ENCODE results near the gene PBX1. TPM values are rescaled to one million over a fixed set of nuclear protein-coding genes. Genes with fewer than 3 reads are reported as not detected.

The PBX1 gene
- total and polyA plus RNA-seq, 2 experiments from 2014 or later = 40.0 to 104 TPM

- Mint-ChIP-seq H3K27ac (no peak overlapping the region), H3K9me3 (no peaks in the 10 kb centered on the region), H3K36me3 (ENCODE audit: low read depth) (no peaks in the 10 kb centered on the region; the same call in 2 of the 3 replicates), H3K4me1 (peaks cover 47% of the 10 kb centered on the region), H3K27me3 (ENCODE audit: insufficient read depth, low read depth, poor library complexity) (peaks cover 9% of the 10 kb centered on the region), H3K4me3 (no peak overlapping the region)
- Histone ChIP-seq H2AFZ (no peak overlapping the region), H3K4me2 (no peak overlapping the region), H3K79me2 (replicated peaks; ENCODE audit: insufficient read depth) (peaks cover 100% of the 10 kb centered on the region), H3K4me3 (no peak overlapping the region), H3K27me3 (ENCODE audit: insufficient read depth) (no peaks in the 10 kb centered on the region), H3K4me1 (ENCODE audit: insufficient read depth) (peaks cover 47% of the 10 kb centered on the region), H3K27ac (ENCODE audit: low read depth) (no peak overlapping the region), H3K36me3 (ENCODE audit: insufficient read depth) (no peaks in the 10 kb centered on the region), H3F3A (replicated peaks; ENCODE audit: low read depth) (no peaks in the 10 kb centered on the region), H4K20me1 (replicated peaks; ENCODE audit: insufficient read depth) (peaks cover 16% of the 10 kb centered on the region), H3K9me2 (ENCODE audit: insufficient read depth) (no peaks in the 10 kb centered on the region)
- DNase-seq (ENCODE audit: low spot score) (no peak), ATAC-seq (peak; percentile 22; the same call in 2 of the 3 replicates)
- TF ChIP-seq ZNF331 (CRISPR knock-in tag; IDR thresholded peaks at IDR 0.05; ENCODE audit: low read depth) = no peak
- TF ChIP-seq CREB1 (CRISPR knock-in tag; IDR thresholded peaks at IDR 0.05; ENCODE audit: low read depth) = no peak
- no peak for TF ChIP-seq REST (IDR thresholded peaks at IDR 0.05; ENCODE audit: unreplicated experiment)
- no peak for TF ChIP-seq EZH2phosphoT487 (IDR thresholded peaks at IDR 0.05; ENCODE audit: unreplicated experiment)
- no peak for TF ChIP-seq EZH2 (IDR thresholded peaks at IDR 0.05; ENCODE audit: low read depth, unreplicated experiment)
- no peak for TF ChIP-seq JUNB (IDR thresholded peaks at IDR 0.05; ENCODE audit: unreplicated experiment)
- no peak for TF ChIP-seq STAT1 (IDR thresholded peaks at IDR 0.05; ENCODE audit: unreplicated experiment)
Measured at GRCh38 chr1:164653705-164654104, 94.7 kb downstream of the PBX1 start.

- H4K20me1 ChIP-seq (replicated peaks; ENCODE audit: insufficient read depth) = peaks cover 21% of the 10 kb centered on the region
- H3K4me2 ChIP-seq = no peak overlapping the region
- H3K27me3 Mint-ChIP-seq (ENCODE audit: insufficient read depth, low read depth, poor library complexity) = peaks cover 9% of the 10 kb centered on the region
- TF ChIP-seq JUNB (IDR thresholded peaks at IDR 0.05; ENCODE audit: unreplicated experiment) = no peak
- TF ChIP-seq POLR2AphosphoS5 (IDR thresholded peaks at IDR 0.05; ENCODE audit: low read depth) = no peak
- TF ChIP-seq CTCF (conservative IDR thresholded peaks at IDR 0.05; ENCODE audit: low read depth in 2 of 2) = no peak
- TF ChIP-seq NANOG (IDR thresholded peaks at IDR 0.05; ENCODE audit: borderline replicate concordance) = no peak
- no peak for TF ChIP-seq ZNF114 (CRISPR knock-in tag; IDR thresholded peaks at IDR 0.05)
- no peak for TF ChIP-seq ZNF331 (CRISPR knock-in tag; IDR thresholded peaks at IDR 0.05; ENCODE audit: low read depth)
- TF ChIP-seq EZH2phosphoT487 (IDR thresholded peaks at IDR 0.05; ENCODE audit: unreplicated experiment) = no peak
- no peak for TF ChIP-seq EZH2 (IDR thresholded peaks at IDR 0.05; ENCODE audit: low read depth, unreplicated experiment)
- no peak overlapping the region for H3K27ac ChIP-seq (ENCODE audit: low read depth)
- peaks cover 47% of the 10 kb centered on the region for H3K4me1 ChIP-seq (ENCODE audit: insufficient read depth)
- peaks cover 47% of the 10 kb centered on the region for H3K4me1 Mint-ChIP-seq
- H3K4me3 ChIP-seq = no peak overlapping the region
- no peaks in the 10 kb centered on the region for H3K9me3 Mint-ChIP-seq
- no peaks in the 10 kb centered on the region; the same call in 2 of the 3 replicates for H3K36me3 Mint-ChIP-seq (ENCODE audit: low read depth)
- H3K79me2 ChIP-seq (replicated peaks; ENCODE audit: insufficient read depth) = peaks cover 100% of the 10 kb centered on the region
- H3K4me3 Mint-ChIP-seq = no peak overlapping the region
- ATAC-seq = no peak
- H3K27me3 ChIP-seq (ENCODE audit: insufficient read depth) = no peaks in the 10 kb centered on the region
- no peaks in the 10 kb centered on the region for H3K36me3 ChIP-seq (ENCODE audit: insufficient read depth)
- H3F3A ChIP-seq (replicated peaks; ENCODE audit: low read depth) = no peaks in the 10 kb centered on the region
- no peaks in the 10 kb centered on the region for H3K9me2 ChIP-seq (ENCODE audit: insufficient read depth)
- H3K27ac Mint-ChIP-seq = no peak overlapping the region
- DNase-seq (ENCODE audit: low spot score) = no peak
- H2AFZ ChIP-seq = no peak overlapping the region
Measured at GRCh38 chr1:164654200-164654599, 95.2 kb downstream of the PBX1 start.

All from GM23338 (cell line).